Measurements from ENCODE around the gene DGCR6L.
"Not testable (repeated sequence)": the region's sequence is repeated elsewhere in the genome, so short reads cannot be mapped to it uniquely, and the experiment has no call there.

The DGCR6L gene

DNA sequence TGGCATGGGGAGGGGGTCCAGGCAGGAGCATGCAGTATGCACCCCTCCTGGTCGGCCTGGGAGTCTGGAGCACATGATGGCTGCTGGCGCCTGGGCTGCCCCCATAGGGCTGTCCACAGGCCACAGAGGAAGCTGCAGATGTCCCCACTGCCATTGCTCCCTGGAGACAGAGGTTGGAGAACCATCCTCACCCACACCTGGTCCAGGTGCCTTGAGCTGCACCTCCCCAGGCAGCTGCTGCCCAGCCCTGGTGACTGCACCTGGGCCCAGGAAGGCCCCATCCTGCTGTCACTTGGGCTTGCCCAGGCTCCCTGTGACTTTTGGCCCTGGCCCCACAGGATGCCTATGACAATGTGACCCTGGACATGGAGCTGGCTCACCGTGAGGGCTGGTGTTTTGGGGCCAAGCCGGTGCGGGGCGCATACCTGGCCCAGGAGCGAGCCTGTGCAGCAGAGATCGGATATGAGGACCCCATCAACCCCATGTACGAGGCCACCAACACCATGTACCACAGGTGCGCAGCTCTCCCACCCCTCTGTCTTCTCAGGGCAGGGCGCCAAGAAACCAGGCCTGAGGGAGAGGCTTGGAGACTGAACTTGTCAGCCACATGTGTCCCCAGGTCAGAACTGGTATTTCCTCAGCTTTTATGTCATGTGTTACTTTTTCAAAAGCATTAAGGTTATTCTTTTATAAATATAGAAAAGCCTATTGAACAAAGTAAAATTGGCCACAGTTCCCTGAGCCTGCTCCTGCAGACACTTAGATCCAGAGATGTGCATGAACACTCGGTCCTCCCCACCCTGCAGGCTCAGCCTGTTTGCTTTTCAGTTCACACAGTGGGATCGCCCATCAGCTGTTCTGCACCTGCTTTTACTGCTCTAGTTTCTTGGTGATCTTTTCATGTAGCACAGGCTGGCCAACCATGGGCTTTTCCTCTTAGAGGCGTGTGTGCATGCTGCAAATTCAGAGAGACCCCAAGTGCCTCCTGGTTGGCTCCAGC is 12.1 kb downstream of the DGCR6L start:
- not testable (repeated sequence) for DNase-seq

DNA sequence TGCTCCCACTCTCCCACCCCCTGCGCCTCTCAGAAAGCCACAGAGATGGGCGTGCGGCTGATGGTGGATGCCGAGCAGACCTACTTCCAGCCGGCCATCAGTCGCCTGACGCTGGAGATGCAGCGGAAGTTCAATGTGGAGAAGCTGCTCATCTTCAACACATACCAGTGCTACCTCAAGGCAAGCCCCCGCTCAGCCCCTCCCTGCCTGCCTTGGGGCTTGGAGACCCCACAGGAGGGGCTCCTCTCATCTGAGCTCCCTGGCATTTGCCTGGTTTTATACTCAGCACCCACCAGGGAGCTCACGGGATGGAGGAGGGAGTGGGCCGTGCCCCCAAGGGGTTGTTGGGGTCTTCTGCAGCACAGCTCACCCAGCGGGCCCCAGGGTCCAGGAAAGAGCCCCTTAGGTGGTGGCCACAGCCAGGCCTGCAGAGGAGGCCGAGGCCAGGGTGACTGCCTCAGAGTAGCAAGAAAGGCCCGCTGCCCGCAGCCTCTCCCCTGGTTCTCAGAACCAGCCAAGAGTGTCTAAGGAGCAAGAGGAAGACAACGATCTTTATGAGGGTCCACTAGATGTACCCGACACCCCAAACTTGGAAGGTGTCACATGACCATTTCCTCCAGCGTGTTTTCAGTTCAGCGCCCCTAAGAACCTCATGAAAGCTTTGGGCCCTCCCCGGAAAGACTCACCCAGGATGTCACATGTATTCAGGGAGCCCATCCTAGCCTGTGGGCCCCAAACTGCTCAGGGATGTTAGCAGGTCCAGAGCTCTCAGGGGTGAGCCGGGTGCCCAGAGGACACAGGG is 13.0 kb downstream of the DGCR6L start:
- not testable (repeated sequence) for DNase-seq

DNA sequence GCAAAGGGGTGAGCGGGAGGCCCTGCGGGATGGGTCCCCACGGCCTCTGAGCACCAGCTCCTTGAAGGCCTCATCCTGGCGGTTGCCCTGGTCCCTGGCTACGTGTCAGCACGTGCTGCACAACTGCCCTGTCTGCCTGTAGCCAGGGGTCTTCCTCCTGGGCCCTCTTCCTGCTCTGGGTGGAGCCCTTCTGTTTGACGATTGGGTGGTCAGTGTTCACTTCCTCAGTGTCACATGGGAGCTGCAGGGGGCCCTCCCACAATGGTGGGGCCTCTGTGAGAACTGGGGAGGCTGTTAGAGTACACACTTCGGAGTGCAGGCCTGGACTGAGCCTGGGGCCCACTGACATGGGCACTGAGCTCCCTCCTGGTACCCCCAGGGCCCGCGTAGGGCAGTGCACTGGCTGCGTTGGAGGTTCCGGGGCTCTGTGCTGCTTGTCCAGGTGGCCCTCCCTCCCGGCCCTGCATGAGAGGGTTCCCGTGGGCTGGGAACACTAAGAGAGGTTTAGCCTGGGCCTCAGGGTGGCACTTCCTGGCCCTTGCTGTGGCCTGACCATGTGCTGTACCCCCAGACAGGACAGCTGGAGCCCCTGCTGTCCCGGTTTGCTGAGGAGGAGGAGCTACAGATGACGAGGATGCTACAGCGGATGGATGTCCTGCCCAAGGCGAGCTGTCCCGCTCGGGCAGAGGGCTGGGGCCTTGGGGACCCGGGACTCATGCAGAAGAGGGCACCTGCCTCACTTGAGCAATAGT is 13.8 kb downstream of the DGCR6L start:
- no peak for DNase-seq

DNA sequence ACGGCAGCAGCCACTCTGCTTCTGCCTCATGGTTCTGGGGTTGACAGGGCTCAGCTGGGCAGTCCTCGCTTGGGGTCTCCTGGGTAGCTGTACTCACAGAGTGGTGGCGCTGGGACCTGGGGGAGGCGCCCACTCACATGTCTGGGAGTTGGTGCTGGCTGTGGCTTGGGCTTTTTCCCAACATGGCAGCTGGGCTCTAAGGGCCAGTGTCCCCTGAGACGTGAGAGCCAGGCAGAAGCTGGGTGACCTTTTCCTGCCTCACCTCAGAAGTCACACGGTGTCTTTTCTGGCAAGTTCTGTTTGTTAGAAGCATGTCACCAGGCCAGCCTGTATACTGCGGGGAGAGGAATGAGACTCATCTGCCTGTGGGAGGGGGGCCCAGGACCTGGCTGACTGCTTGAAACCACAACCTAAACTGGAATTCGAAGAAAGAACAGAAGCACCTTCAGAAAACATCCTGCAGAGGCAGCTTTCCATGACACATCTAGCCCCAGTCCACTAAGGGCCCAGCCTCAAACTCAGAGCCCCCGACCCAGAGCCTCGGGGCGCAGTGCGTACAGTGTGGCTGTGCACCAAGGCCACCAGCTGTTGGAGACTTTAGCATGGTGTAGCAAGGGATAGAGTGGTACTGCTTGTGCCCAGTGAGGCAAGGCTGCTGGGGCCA is 14.5 kb downstream of the DGCR6L start:
- not testable (repeated sequence) for DNase-seq

DNA sequence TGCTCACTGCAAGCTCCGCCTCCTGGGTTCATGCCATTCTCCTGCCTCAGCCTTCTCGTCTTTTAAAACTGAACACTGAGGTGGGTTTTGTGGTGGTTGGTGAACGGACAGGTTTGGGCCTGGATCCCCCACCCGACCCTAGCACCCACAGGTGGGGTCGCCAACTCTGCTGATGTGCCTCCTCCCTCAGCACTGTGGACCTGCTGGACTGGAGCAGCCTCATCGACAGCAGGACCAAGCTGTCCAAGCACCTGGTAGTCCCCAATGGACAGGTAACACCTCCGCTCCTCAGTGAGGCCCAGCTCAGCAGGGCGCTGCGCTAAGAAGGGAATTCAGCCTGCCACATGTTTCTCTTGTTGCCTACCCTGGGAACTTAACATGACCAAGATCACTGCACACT is 15.2 kb downstream of the DGCR6L start:
- DNase-seq = no peak

DNA sequence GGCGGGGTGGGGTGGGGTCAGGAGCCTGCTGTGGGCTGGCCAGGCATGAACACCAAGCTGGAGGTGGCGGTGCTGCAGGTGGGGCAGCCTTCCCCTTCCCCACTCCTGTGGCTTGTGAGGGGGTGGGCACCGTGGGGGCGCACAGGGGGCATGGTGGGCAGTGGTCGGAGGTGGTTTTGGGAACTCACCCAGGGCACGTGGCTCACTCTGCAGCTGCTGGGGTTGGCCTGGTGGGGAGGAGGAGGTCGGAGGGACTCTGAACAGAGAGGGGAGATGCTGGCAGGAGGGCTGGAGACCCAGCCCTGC is 16.7 kb downstream of the DGCR6L start:
- not testable (repeated sequence) for DNase-seq

DNA sequence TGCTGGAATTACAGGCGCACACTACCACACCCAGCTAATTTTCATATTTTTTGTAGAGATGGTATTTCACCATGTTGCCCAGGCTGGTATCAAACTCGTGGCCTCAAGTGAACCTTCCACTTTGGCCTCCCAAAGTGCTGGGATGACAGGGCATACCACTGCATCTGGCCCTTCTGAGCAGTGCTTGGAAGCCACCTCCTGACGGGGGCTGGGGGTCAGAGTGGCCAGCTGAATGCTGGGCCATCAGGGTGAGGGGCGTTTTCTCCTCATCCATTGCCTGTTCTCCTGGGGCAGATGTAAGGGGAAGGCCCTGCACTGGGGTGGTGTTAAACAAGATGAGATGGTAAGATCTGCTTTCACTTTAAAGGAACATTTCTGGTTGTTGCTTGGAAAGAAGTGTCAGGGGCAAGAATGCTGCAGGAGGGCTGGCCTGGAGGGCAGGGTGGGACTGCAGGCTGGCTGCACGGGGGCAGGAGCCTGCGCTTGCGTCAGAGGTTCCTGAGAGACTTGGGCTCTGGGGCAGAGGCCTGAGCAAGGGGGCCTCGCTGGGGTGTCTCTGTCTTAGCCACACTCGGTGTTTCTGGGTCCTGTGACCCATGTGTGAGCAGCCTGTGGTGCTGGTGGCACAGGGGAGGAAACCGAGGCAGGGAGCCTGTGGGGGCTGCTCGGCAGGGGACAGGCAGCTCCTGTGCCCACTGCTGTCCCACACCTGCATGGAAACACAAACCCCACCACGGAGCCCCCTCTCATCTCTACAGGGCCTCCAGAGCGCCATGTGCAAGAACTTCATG is 17.2 kb downstream of the DGCR6L start:
- DNase-seq = no peak

DNA sequence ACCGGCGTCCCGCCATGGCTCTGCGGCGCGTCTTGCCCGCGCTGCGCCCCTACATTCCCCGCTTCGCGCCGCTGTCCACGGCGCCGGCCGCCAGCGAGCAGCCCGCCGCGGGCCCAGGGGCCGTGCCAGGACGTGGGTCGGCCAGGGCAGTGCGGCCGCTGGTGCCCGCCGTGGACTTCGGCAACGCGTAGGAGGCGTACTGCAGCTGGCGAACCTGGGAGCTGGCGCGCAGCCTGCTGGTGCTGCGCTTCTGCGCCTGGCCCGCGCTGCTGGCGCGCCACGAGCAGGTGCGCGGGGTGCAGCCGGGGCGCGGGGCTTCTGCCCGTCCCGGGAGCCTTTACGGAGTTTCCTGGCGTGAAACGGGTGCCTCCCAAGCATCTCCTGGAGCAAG is 20.1 kb downstream of the DGCR6L start:
- no peak for DNase-seq

DNA sequence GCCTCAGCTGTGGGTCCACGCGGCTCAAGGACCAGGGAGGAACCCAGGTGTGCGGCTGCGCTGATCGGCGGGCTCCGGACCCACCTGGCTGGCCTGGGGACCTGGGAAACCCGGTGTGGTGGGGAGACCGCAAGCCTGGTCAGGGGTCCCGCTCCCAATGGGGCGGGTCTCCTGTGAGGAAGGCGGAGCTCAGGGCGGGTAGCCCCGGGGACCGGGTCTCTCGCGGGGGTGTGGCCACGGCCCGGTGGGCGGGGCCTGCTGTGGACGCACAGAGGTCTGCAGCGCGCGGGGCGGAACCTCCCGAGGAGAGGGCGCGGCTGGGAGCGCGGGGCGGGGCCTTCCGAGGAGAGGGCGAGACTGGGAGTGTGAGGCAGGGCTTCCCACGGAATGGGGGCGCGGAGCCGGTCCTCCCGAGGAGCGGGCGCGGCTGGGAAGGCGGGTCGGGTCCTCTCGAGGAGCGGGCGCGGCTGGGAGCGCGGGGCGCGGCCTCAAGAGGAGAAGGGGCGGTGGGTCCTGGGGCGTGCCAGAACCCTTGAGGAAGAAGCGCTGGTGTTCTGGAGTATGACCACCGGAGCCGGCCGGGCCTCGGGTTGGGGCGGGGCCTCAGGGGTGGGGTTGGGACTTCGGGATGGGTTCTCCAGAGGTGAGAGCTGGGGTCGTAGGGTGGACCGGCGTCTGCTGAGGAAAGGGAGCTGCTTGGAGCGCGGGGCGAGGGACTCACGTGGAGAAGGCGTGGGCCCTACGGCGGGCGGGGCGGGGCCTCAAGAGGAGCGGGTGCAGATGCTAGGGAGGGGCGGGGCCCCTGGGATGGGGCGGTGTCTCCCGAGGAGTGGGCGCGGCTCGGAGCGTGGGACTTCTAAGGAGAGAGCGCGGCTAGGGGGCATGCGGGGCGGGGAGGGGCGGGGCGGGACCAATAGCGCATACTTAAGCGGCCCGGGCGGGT is 20.8 kb downstream of the DGCR6L start:
- DNase-seq = peak; percentile 71 to 87 (median 78)

DNA sequence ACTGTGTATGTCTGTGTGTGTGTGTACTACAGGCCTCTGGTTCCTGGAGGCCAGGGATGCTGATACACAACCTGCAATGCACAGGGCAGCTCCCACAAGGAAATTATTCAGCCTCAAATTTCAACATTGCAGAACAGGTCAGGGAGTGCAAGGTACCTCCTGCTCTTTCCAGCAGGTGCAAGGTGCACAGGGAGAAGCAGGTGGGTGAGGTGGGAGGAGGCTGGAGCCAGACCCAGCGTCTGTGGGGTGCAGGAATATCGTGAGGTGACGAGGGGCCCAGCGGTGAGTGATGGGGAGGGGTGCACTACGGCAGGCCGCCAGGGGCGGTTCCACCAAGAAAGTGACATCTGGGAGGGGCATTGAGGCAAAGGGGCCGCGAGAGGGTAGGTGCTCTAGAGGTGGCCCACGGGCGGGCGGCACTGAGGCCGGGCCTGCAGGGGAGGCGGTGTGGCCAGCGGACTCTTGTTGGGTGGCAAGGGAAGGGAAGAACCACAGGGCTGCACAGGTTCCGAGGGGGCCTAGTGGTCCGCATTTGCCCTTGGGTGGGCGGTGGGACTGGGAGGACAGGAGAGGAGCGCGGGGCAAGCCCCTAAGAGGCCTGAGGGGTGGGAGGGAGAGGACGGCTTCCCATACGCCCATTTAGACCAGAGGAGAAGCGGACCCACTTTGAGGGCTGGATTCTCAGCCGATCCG is 21.6 kb downstream of the DGCR6L start:
- no peak for DNase-seq

DNA sequence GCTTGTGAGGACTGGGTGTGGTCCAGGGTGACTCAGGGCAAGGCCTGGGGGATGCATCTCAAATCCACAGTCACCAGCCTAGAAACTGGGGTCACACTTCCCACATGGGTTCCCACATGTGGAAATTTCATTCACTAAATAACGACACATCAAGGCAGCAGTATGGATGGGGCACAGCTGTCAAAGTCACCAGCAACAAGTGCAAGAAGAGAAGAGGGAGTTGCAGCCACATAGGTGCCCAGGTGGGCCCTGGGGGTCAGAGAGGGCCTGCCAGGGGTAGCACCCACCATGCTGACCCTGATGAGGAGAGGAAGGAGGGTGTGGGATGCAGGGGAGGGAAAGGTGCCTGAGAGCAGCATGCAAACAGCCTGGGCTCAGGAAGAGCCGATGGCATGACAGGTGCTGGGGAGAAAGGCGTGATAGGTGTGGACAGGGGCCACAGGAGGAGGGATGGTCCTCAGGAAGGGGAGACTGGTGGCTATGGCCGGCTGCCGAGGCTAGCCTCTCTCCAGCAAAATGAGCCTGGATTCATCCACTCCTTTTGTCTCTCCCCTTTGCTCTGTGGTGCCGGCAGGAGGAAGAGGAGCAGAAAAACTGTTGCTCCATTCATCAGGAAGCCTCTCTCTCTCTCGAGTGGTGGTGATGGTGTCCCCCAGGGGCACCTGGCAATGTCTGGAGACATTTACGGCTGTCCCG is 22.3 kb downstream of the DGCR6L start:
- no peak for DNase-seq

DNA sequence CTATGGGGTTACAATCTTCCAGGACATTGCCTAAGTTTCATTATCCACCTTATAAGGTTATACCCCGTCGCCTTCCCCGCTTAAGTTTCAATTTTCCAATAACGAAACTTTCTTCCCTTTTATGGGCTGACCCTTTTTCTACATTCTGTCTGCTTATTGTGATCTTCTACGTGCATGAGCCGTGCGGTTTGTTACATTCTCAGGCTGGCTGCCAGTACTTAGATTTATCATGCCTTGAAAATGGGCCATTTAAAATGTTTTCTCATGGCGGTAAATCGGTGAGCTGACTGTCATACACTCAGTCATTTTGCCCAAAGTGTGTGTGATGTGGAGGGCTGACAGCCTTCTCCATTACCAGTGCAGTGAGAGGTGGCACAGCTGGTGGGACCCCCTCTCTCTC is 23.3 kb downstream of the DGCR6L start:
- DNase-seq = no peak

DNA sequence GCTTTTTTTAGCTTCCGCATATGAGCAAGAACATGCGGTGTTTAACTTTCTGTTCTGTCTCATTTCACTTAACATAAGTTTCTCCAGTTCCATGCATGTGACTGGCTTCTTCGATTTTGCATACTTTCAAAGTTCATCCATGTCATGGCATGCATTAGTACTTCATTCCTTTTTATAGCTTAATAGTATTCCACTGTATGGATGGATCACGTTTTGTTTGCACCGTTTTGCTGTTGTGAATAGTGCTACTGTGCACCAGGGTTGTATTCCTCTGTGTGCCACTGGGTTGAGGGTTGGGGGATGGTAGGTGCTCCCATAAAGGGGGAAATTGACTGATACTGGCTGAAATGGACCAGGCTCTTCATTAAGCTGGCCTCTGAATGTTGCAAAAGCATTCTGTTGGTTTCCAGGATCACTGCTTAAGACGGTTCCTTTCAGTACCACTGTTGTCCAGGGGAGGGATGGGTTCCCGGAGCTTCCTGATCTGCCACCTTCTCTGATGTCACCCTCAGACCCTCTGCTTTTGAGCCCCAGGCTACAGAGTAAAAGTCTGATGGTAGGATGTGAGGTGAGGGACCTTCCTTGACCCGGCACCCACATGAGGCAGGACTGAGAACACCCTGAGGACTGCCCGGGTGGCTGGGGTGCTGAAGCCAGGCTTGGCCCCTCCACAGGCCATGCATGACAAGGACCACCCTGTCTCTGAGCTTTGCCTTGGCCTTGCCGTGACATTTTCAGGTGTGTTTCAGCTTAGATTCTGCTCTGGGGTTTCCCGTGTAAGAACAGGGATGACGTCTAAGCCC is 24.4 kb downstream of the DGCR6L start:
- no peak for DNase-seq

DNA sequence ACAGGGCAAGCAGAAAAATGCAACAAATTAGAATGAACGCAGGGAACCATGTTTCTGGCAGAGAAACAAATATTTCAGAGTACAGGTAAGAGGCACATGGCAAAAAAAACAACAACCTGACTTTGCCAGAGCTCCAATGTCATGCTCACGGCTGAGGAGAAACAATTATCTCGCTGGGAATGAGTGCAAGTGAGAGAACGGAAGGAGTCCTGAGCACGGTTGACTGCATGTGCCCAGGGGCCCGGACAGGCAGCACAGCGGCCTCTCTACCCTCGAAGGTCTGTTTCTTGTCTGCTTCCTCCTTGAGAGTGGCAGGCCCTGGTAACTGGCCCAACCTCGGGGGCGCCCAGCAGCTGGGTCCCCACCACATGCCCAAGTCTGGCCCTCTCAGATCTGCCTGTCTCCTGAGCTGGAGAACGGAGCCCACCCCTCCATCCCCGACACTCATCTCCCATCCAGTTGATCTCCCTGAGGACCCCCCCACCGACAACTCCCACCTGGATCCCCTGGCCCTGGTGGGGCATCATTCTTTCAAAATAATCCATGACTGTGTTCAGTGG is 27.1 kb downstream of the DGCR6L start:
- DNase-seq = no peak

DNA sequence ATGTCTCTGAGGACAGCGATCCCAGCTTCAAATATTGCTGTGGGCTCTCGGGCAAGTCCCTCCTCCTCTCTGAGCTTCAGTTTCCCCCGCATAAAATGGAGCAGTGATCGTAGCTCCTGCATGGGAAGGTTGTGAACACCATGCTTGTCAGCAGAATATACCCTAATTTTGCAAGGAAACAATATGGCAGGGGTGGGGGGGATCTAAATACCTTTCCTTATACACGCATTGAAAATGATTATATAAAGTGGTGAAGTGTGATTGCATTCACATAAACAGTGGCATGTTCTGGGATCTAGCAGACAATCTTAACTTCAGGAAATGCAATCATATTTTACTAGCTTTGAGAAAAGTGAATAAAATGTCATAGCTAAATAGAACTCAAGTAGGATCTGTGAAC is 27.8 kb downstream of the DGCR6L start:
- DNase-seq = no peak

DNA sequence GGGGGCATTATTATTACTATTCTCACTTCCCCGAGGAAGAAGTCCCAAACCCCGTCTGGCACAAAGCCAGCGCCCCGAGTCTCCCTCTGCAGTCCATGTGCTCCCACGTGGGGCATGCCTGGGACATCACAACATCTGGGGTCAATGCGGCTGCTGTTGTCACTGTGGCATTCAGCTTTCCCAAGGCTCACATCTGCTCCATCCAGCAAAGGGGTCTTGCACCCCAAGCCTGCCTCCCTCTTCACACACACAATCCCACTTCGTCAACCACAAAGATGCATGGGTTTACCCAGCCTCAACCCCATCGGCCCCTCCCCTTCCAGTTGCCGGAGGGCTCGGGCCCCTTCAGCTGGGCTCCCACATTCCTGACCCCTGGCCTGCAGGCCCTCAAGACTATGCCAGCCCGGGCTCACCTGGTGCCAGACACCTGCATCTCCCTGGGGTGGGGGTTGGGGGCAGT is 28.2 kb downstream of the DGCR6L start:
- DNase-seq = no peak

DNA sequence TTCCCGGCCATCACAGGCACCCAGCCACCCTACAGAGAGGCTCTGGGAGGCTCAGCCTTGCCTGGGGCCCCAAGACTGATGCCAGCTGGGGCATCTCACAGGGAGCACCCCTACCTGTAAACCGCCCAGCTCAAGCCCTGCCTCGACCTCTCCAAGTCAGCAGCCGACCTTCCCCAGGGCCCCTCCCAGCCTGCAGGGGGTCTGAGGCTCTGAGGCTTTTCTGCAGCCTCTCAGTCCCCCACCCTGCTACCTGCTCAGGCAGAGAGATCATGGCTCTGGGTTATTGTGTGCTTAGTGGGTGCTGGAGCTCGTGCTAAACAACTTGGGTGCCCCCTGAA is 28.6 kb downstream of the DGCR6L start:
- no peak for DNase-seq

DNA sequence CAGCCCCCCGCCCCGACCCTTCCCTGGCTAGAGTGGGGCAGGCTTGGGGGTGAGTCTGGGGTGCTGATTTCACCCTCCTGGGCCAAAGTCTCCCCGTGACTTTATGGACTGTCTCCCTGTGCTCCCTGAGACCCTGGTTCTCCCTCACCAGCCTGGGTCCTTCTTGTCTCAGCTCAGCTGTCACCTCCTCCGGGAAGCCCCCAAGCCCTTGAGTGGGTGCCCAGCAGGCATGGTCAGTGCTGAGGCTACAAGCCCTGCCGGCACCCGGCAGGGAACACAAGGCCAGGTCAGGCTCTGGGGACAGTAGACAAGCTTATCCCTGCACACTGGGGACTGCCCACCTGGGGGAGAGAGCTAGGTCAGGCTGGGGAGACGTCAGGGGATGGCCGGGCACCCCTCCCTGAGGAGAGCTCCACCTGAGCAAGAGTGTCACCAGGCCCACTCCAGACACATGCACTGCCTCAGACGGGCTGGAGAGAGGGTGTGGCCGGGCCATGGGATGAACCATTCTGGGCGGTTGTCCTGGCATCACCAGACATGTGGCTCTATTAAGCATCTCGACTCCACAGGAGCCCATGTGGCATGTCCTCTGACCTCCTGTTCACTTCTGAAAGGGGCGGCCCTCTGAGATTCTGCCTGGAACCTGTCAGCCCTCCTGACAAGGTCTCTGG is 29.1 kb downstream of the DGCR6L start:
- no peak for DNase-seq

All from activated CD4-positive, CD25-positive, alpha-beta regulatory T cell (primary cell).